Measurements from ENCODE around the gene MEF2C.

MEF2C gene

GRCh38 chr5:88888848-88889188, 5.8 kb upstream of the MEF2C start:
- DNase-seq (ENCODE audit: low read depth, low spot score) = no peak

GRCh38 chr5:88888291-88888690, 5.3 kb upstream of the MEF2C start:
- no peak for DNase-seq (ENCODE audit: low read depth, low spot score)

- no peak for DNase-seq (ENCODE audit: low read depth, low spot score)
These were observed 4.4 kb upstream of the MEF2C start for GRCh38 chr5:88887342-88887741.

- DNase-seq (ENCODE audit: low read depth, low spot score) = no peak
These were observed 3.9 kb upstream of the MEF2C start for GRCh38 chr5:88886746-88887341.

- no peak for DNase-seq (ENCODE audit: low read depth, low spot score)
These were observed 3.3 kb upstream of the MEF2C start for GRCh38 chr5:88886252-88886651.

- DNase-seq (ENCODE audit: low read depth, low spot score) = no peak
These were observed 2.0 kb upstream of the MEF2C start for GRCh38 chr5:88885002-88885401.

- no peak for DNase-seq (ENCODE audit: low read depth, low spot score)
These were observed 1.6 kb upstream of the MEF2C start for GRCh38 chr5:88884608-88884877.

- DNase-seq (ENCODE audit: low read depth, low spot score) = peak; percentile 78
These were observed 1.0 kb upstream of the MEF2C start for GRCh38 chr5:88883836-88884607.

- DNase-seq (ENCODE audit: low read depth, low spot score) = peak; percentile 38
These were observed 527 bp downstream of the MEF2C start for GRCh38 chr5:88882276-88883038.

GRCh38 chr5:88881571-88881971, 1.4 kb downstream of the MEF2C start:
- DNase-seq (ENCODE audit: low read depth, low spot score) = peak; percentile 41

- no peak for DNase-seq (ENCODE audit: low read depth, low spot score)
These were observed 2.8 kb downstream of the MEF2C start for GRCh38 chr5:88880201-88880600.

- no peak for DNase-seq (ENCODE audit: low read depth, low spot score)
These were observed 3.3 kb downstream of the MEF2C start for GRCh38 chr5:88879724-88880123.

- no peak for DNase-seq (ENCODE audit: low read depth, low spot score)
These were observed 4.0 kb downstream of the MEF2C start for GRCh38 chr5:88878976-88879375.

- no peak for DNase-seq (ENCODE audit: low read depth, low spot score)
These were observed 5.2 kb downstream of the MEF2C start for GRCh38 chr5:88877826-88878225.

GRCh38 chr5:88876714-88877113, 6.3 kb downstream of the MEF2C start:
- DNase-seq (ENCODE audit: low read depth, low spot score) = no peak

GRCh38 chr5:88875341-88876234, 7.4 kb downstream of the MEF2C start:
- peak; percentile 29 for DNase-seq (ENCODE audit: low read depth, low spot score)

- no peak for DNase-seq (ENCODE audit: low read depth, low spot score)
These were observed 9.5 kb downstream of the MEF2C start for GRCh38 chr5:88873447-88873846.

- DNase-seq (ENCODE audit: low read depth, low spot score) = no peak
These were observed 10.0 kb downstream of the MEF2C start for GRCh38 chr5:88872971-88873370.

- no peak for DNase-seq (ENCODE audit: low read depth, low spot score)
These were observed 12.7 kb downstream of the MEF2C start for GRCh38 chr5:88870285-88870684.

- no peak for DNase-seq (ENCODE audit: low read depth, low spot score)
These were observed 14.4 kb downstream of the MEF2C start for GRCh38 chr5:88868468-88869068.

- no peak for DNase-seq (ENCODE audit: low read depth, low spot score)
These were observed 15.3 kb downstream of the MEF2C start for GRCh38 chr5:88867638-88868037.

GRCh38 chr5:88863523-88863922, 19.5 kb downstream of the MEF2C start:
- no peak for DNase-seq (ENCODE audit: low read depth, low spot score)
